K562 (cell line): ENCODE data around the gene IFI30. TPM values are rescaled to one million over a fixed set of nuclear protein-coding genes. Genes with fewer than 3 reads are reported as not detected.

ENCODE experiments used
- ATAC-seq: fragments of 200-7000 bp; cut with Tn5 transposase; 3 replicates; pipeline ENCODE4 v1.9.1; 2020; ENCODE audit warnings: moderate library complexity
- BruUV-seq: library from RNA; stranded (reverse); fragments of 400-500 nt; replicated peaks from 2 replicates; lab custom pipeline; 2021; lab: Mats Ljungman, UMichigan
- CTCF ChIA-PET: fragments of 300-600 bp; formaldehyde crosslinking; extraction: SDS; loops from one replicate; lab custom pipeline; 2021; ENCODE audit warnings: low intra/inter-chr PET ratio; lab: Yijun Ruan, JAX
- POLR2A ChIA-PET: fragments of 300-600, 350-650 bp; sonication (Branson Sonifier 250); formaldehyde crosslinking; extraction: SDS; loops from one replicate; lab custom pipeline; 2021; ENCODE audit warnings: antibody characterized with exemption, inconsistent platforms; lab: Yijun Ruan, JAX
- DNase-seq, 4 experiments: peaks; one replicate each; pipeline versions ENCODE4 v3.0.0 to v3.0.0-alpha.2; 2011 to 2018; ENCODE audit warnings: low spot score in 3 of 4, mixed read lengths in 3 of 4; ENCODE audit errors: extremely low read depth in 1 of 4
- FAIRE-seq: peaks from 2 replicates; lab custom pipeline; 2011; peaks lifted over from hg19 to GRCh38; lab: Jason Lieb, UNC
- H2AFZ ChIP-seq: 2 replicates; pipeline ENCODE4 v1.6.0; 2011; ENCODE audit warnings: low read depth, low read length, control low read depth, inconsistent platforms
- H3K27ac ChIP-seq: fragments of 200-600 bp; 3 replicates; pipeline ENCODE4 v1.8.0; 2011; ENCODE audit warnings: low read depth, mild to moderate bottlenecking, control low read depth, inconsistent platforms, low read length, moderate library complexity, mixed read lengths; ENCODE audit errors: extremely low read depth
- H3K27me3 ChIP-seq, 2 experiments: fragments of 300-600 bp in 1 of 2; 2 replicates in 1 of 2; 3 replicates in 1 of 2; pipeline versions ENCODE4 v1.6.0 to v1.8.0; 2011; ENCODE audit warnings: inconsistent platforms in 2 of 2, low read length in 2 of 2, mild to moderate bottlenecking in 1 of 2, mixed read lengths in 1 of 2, moderate library complexity in 1 of 2; ENCODE audit not compliant: control insufficient read depth in 2 of 2, insufficient read depth in 2 of 2
- H3K36me3 ChIP-seq: fragments of 300-600 bp; 3 replicates; pipeline ENCODE4 v1.8.0; 2011; ENCODE audit warnings: mild to moderate bottlenecking, low read length, inconsistent platforms; ENCODE audit not compliant: control insufficient read depth, insufficient read depth
- H3K4me1 ChIP-seq, 2 experiments: fragments of 200-600 bp in 1 of 2; replicated peaks in 1 of 2; 2 replicates in 1 of 2; 3 replicates in 1 of 2; pipeline versions ENCODE4 v1.5.1 to v1.8.0; 2011; ENCODE audit warnings: inconsistent platforms in 2 of 2, low read length in 2 of 2, mild to moderate bottlenecking in 1 of 2, mixed read lengths in 1 of 2, moderate library complexity in 1 of 2; ENCODE audit not compliant: control insufficient read depth in 2 of 2, insufficient read depth in 2 of 2
- H3K4me2 ChIP-seq: 2 replicates; pipeline ENCODE4 v1.6.1; 2011; ENCODE audit warnings: low read length, control low read depth, inconsistent platforms, mixed read lengths; ENCODE audit not compliant: insufficient read depth
- H3K4me3 ChIP-seq: fragments of 200-600 bp; sonication (generic), shearing (Covaris generic); 2 replicates; pipeline ENCODE4 v1.5.1; 2016; ENCODE audit warnings: control low read depth, inconsistent platforms
- H3K79me2 ChIP-seq: fragments of 200-600 bp; 3 replicates; pipeline ENCODE4 v1.8.0; 2011; ENCODE audit warnings: low read length, inconsistent platforms; ENCODE audit not compliant: control insufficient read depth, insufficient read depth
- H3K9ac ChIP-seq, 2 experiments: 2 replicates each; pipeline versions ENCODE4 v1.6.0 to v1.6.1; 2011; ENCODE audit warnings: low read depth in 2 of 2, low read length in 2 of 2, control low read depth in 1 of 2, inconsistent platforms in 1 of 2, mild to moderate bottlenecking in 1 of 2, mixed read lengths in 1 of 2; ENCODE audit not compliant: insufficient read depth in 1 of 2
- H3K9me1 ChIP-seq: one replicate; pipeline ENCODE4 v1.6.0; 2011; ENCODE audit warnings: inconsistent platforms, mild to moderate bottlenecking, low read length, moderate library complexity; ENCODE audit not compliant: control insufficient read depth, insufficient read depth
- H3K9me3 ChIP-seq: replicated peaks from 2 replicates; pipeline ENCODE4 v1.5.1; 2011; ENCODE audit warnings: low read depth, low read length, inconsistent platforms; ENCODE audit not compliant: control insufficient read depth, insufficient read depth
- H4K20me1 ChIP-seq: replicated peaks from 2 replicates; pipeline ENCODE4 v1.6.1; 2011; ENCODE audit warnings: low read length, inconsistent platforms, mixed read lengths; ENCODE audit not compliant: control insufficient read depth, insufficient read depth
- HDAC2 ChIP-seq: fragments of 450-650 bp; IDR thresholded peaks from 2 replicates; pipeline ENCODE4 v1.6.1; 2016; ENCODE audit warnings: mild to moderate bottlenecking
- HNRNPLL ChIP-seq: fragments of 200-400 bp; formaldehyde crosslinking; IDR thresholded peaks from 2 replicates; pipeline ENCODE4 v1.6.1; 2017; ENCODE audit warnings: low read length, low read depth, mild to moderate bottlenecking; ENCODE audit not compliant: poor library complexity, severe bottlenecking
- NFE2L1 ChIP-seq: fragments of 450-650 bp; IDR thresholded peaks from 2 replicates; pipeline ENCODE4 v1.6.1; 2016; ENCODE audit warnings: missing genetic modification characterization, low read depth, mild to moderate bottlenecking, missing compliant biosample characterization, moderate library complexity, borderline replicate concordance
- RNF2 ChIP-seq: sonication (generic); IDR thresholded peaks from 2 replicates; pipeline ENCODE4 v1.6.1; 2016
- WGBS: fragments of 100-300 bp; shearing (Covaris generic); methylation state at CpG from one replicate; pipeline ENCODE4 v1.1.6; 2016; ENCODE audit warnings: low coverage, mixed read lengths; ENCODE audit not compliant: insufficient coverage; ENCODE audit errors: missing lambda C conversion rate; 5-methylcytosine and 5-hydroxymethylcytosine counted together
- in situ Hi-C: fragments of 300-500 bp; cut with MboI; formaldehyde crosslinking; loops from 4 replicates; pipeline ENCODE4 v1.15.0; 2018; ENCODE audit warnings: inconsistent platforms, mixed read lengths
- intact Hi-C: fragments of 100-400 bp; cut with micrococcal nuclease; formaldehyde crosslinking; loops from 2 replicates; pipeline ENCODE4 v1.14.2; 2022
- polyA plus RNA-seq, 8 experiments: library from polyadenylated mRNA; depleted of rRNA in 4 of 8; stranded (reverse) in 5 of 8; unstranded in 3 of 8; fragments of >200 nt; fragmentation: Nextera tagmentation in 2 of 8; fragmentation: Illumina TruSeq in 1 of 8; extraction: Ambion mirVana in 2 of 8; extraction: Trizol in 1 of 8; gene quantifications; 2 replicates each; pipeline versions ENCODE4 v1.2.1 to v1.2.3, GENCODE V29; 2011 to 2014; ENCODE audit warnings: inconsistent platforms in 1 of 8, missing spikeins in 1 of 8
- total RNA-seq, 7 experiments: library from RNA; depleted of rRNA in 6 of 7; stranded (reverse); fragments of >200 nt in 6 of 7; fragmentation: Illumina TruSeq in 2 of 7; extraction: Trizol in 2 of 7; gene quantifications; 2 replicates each; pipeline versions ENCODE4 v1.2.1 to v1.2.3, GENCODE V29; 2011 to 2021; ENCODE audit warnings: low replicate concordance in 1 of 7
- TF ChIP-seq, protein P1 (sequence below): fragments of 450-650 bp; IDR thresholded peaks from 2 replicates; pipeline ENCODE4 v1.6.1; 2014; ENCODE audit warnings: low read depth, mild to moderate bottlenecking, moderate library complexity, borderline replicate concordance
- TF ChIP-seq, protein P2 (sequence below): fragments of 250-450 bp; sonication (Bioruptor Pico); IDR thresholded peaks from 2 replicates; pipeline ENCODE4 v1.8.0; 2022; ENCODE audit warnings: inconsistent platforms
- TF ChIP-seq, protein P3 (sequence below), 3 experiments: fragments of 200-800 bp in 1 of 3; sonication (Bioruptor generic) in 1 of 3; sonication (generic) in 1 of 3; formaldehyde crosslinking in 1 of 3; IDR thresholded peaks; 2 replicates each; pipeline versions ENCODE4 v1.6.1 to v1.8.0; 2016 to 2022; ENCODE audit warnings: mild to moderate bottlenecking in 2 of 3, missing compliant biosample characterization in 2 of 3, missing genetic modification characterization in 2 of 3, missing genetic modification reagents in 1 of 3
- TF ChIP-seq, protein P4 (sequence below): sonication (generic); formaldehyde crosslinking; IDR thresholded peaks from 2 replicates; pipeline ENCODE4 v1.8.1; 2023; ENCODE audit warnings: mild to moderate bottlenecking, missing genetic modification reagents
- TF ChIP-seq, protein P5 (sequence below): fragments of 450-650 bp; formaldehyde crosslinking; IDR thresholded peaks from 2 replicates; pipeline ENCODE4 v1.4.0; 2020; ENCODE audit warnings: mild to moderate bottlenecking, moderate library complexity

Gene IFI30
- total and polyA plus RNA-seq, 9 of the 15 experiments (the other 6 are each of a cell fraction or from before 2014, with no cell fraction given), result 63.7 to 430 (median 109) TPM

DNA sequence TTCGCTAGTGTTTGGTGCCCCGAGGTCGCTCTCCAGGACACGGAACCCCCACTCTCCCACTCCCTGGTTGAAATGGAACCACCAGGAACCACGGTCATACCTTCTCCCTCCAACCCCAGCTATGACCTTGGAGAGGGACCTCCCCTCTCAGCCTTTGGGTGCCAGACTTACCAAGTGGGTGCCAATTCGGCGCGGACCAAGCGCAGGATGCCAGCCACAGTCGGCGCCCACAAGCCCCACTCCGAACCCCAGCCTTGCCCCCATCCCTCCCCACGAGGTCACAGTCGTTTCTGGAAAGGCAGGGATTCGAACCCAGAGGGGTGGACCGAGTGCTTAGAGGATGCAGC, 51.7 kb downstream of the IFI30 start (continued):
- TF ChIP-seq, protein P1, sequence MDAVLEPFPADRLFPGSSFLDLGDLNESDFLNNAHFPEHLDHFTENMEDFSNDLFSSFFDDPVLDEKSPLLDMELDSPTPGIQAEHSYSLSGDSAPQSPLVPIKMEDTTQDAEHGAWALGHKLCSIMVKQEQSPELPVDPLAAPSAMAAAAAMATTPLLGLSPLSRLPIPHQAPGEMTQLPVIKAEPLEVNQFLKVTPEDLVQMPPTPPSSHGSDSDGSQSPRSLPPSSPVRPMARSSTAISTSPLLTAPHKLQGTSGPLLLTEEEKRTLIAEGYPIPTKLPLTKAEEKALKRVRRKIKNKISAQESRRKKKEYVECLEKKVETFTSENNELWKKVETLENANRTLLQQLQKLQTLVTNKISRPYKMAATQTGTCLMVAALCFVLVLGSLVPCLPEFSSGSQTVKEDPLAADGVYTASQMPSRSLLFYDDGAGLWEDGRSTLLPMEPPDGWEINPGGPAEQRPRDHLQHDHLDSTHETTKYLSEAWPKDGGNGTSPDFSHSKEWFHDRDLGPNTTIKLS, result no peak

DNA sequence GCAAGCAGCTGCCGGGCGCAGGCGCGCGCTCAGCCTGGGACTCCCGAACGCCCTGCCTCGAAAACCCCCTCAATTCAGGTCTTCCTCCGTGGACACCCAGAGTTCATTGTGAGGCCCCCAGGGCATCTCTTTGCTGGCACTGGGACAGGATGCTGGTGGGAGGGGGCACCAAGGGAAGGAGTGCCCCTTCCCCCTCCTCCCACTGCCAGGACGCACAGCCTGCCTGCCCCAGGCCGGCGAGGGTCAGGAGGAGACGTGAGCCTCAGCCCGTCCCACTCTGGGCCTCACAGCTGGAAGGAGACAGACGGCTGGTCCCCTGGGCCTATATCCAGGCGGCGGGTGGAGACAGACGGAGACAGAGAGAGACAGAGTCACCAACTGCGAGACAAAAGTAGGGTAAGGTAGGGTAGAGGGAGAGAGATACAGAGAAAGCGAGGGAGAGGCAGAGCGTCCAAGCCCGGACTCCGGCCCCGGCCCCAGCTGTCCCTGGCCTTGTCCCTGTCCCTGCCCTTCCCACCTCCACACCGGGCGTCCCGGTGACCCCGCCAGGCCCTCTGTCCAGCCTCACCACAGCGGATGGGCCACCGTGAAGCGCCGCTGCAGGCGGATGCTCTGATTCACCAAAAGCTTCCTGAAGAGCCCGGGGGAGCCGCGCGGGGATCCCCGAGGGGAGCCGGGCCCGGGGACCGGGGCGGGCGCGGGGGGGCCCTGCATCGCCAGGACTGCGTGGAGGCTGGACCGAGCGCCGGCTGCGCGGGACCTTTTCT, 52.3 kb downstream of the IFI30 start, which contains the start of gene PDE4C:
Gene PDE4C (minus strand): TSS at position 737 of the 767 bp plus-strand sequence. CDS start 23 bp downstream, at position 714.
- Histone ChIP-seq H3K4me1 (peaks cover 21 to 52% of the 10 kb centered on the region in 2 experiments; a peak in 4 of 5 replicates), H3K36me3 (no peaks in the 10 kb centered on the region), H2AFZ (peak within 1 kb of the TSS; percentile 83), H3K27ac (peak within 1 kb of the TSS; percentile 84; the same call in 1 of the 3 replicates), H4K20me1 (peaks cover 5% of the 10 kb centered on the region; the same call in 1 of the 2 replicates), H3K9me1 (no peaks in the 10 kb centered on the region), H3K9me3 (no peaks in the 10 kb centered on the region), H3K4me3 (no peak within 1 kb of the TSS), H3K4me2 (peak within 1 kb of the TSS; percentile 87), H3K79me2 (no peaks in the 10 kb centered on the region), H3K27me3 (no peaks in the 10 kb centered on the region; a peak in 1 of 5 replicates), H3K9ac (peak within 1 kb of the TSS; percentile 82 to 83; a peak in 3 of 4 replicates)
- CTCF ChIA-PET, result no interaction called here
- BruUV-seq, result no TSS peak
- FAIRE-seq, result no peak
- POLR2A ChIA-PET, result no interaction called here
- in situ Hi-C loops (no loop called here), intact Hi-C loops (no loop called here)
- no peak for ATAC-seq
- 25% methylated on average over 31 of the region's 51 CpGs for WGBS
- DNase-seq, result no peak
- TF ChIP-seq NFE2L1 (tag), result no peak
- TF ChIP-seq, protein P2, sequence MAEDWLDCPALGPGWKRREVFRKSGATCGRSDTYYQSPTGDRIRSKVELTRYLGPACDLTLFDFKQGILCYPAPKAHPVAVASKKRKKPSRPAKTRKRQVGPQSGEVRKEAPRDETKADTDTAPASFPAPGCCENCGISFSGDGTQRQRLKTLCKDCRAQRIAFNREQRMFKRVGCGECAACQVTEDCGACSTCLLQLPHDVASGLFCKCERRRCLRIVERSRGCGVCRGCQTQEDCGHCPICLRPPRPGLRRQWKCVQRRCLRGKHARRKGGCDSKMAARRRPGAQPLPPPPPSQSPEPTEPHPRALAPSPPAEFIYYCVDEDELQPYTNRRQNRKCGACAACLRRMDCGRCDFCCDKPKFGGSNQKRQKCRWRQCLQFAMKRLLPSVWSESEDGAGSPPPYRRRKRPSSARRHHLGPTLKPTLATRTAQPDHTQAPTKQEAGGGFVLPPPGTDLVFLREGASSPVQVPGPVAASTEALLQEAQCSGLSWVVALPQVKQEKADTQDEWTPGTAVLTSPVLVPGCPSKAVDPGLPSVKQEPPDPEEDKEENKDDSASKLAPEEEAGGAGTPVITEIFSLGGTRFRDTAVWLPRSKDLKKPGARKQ (CRISPR knock-in tag), result no peak
- TF ChIP-seq, protein P3, sequence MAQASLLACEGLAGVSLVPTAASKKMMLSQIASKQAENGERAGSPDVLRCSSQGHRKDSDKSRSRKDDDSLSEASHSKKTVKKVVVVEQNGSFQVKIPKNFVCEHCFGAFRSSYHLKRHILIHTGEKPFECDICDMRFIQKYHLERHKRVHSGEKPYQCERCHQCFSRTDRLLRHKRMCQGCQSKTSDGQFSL (CRISPR knock-in tag; IDR thresholded peaks at IDR 0.05), result peak; percentile 4; the same call in 1 of the 2 replicates
- TF ChIP-seq, protein P3 (tag; IDR thresholded peaks at IDR 0.05), result no peak
- TF ChIP-seq, protein P4, sequence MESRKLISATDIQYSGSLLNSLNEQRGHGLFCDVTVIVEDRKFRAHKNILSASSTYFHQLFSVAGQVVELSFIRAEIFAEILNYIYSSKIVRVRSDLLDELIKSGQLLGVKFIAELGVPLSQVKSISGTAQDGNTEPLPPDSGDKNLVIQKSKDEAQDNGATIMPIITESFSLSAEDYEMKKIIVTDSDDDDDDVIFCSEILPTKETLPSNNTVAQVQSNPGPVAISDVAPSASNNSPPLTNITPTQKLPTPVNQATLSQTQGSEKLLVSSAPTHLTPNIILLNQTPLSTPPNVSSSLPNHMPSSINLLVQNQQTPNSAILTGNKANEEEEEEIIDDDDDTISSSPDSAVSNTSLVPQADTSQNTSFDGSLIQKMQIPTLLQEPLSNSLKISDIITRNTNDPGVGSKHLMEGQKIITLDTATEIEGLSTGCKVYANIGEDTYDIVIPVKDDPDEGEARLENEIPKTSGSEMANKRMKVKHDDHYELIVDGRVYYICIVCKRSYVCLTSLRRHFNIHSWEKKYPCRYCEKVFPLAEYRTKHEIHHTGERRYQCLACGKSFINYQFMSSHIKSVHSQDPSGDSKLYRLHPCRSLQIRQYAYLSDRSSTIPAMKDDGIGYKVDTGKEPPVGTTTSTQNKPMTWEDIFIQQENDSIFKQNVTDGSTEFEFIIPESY (CRISPR knock-in tag), result peak; percentile 91
- no peak for TF ChIP-seq HDAC2
- TF ChIP-seq, protein P5, sequence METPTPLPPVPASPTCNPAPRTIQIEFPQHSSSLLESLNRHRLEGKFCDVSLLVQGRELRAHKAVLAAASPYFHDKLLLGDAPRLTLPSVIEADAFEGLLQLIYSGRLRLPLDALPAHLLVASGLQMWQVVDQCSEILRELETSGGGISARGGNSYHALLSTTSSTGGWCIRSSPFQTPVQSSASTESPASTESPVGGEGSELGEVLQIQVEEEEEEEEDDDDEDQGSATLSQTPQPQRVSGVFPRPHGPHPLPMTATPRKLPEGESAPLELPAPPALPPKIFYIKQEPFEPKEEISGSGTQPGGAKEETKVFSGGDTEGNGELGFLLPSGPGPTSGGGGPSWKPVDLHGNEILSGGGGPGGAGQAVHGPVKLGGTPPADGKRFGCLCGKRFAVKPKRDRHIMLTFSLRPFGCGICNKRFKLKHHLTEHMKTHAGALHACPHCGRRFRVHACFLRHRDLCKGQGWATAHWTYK (CRISPR knock-in tag), result no peak
- TF ChIP-seq HNRNPLL, result no peak
- TF ChIP-seq RNF2, result no peak
